SHP77 treated with DMSO at 0.1 percent for 48 hours (cell line): ENCODE measurements around the gene CRYL1.

Experiments
- DNase-seq: peaks from one replicate; lab custom pipeline; 2025; lab: John Stamatoyannopoulos, UW

The CRYL1 gene

DNA sequence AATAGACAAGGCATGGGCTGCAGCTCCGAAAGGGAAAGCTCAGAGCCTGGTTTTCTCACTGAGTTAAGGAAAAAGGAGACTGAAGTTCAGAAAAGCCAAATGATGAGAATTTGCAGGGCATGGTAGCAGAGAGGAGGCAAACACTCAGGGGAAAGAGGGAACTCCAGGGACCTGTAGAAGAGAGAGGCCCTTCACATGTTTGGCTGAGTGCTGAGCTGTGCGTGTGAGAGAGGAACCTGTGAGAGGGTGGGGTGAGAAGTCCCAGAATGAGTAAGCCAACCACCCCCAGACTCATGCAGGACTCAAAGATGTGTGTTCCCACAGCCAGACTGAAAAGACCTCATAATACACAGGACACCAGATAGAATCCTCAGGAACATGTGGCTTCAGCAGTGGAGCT, 2.8 kb upstream of the CRYL1 start:
- DNase-seq = no peak

DNA sequence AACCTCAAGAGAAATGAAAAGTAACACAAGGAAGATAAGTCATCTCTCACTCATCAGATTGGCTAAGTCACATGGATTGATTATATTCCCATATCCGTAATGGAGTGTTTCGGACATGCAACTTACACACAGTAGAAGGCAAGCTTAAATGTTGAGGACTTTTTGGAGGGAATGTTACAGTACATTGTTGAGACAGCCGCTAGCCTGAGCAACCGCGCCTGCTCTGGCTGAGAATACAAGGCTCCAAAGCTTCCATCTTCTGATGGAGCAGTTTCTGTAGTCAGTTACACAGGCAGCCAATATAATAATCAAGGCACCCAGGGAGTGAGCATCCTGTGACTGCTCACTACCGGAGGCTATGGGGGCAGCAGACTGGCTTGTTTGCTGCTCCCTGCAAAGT, 1.0 kb upstream of the CRYL1 start:
- DNase-seq = peak; percentile 37

DNA sequence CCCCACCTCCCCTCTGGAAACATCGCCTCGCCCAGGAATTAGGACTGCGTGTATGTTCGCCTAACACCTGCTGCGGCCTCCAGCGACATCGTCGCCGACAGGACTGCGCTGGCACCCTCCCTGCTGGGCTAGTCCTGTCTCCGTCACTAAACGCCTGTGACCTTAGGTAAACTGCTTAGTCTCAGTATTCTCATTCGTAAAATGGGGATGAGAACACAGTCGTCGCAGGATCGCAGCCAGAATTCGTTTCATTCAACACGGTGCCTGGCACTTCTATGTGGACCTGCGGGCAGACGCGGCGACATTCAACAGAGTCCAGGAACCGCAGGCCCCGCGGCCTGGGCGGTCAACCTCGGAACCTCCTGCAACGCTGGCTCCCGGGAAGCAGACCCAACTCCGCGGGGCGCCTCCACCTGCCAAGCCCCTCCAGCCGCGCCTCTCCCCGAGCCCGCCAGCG, 485 bp downstream of the CRYL1 start:
- DNase-seq = peak; percentile 12

DNA sequence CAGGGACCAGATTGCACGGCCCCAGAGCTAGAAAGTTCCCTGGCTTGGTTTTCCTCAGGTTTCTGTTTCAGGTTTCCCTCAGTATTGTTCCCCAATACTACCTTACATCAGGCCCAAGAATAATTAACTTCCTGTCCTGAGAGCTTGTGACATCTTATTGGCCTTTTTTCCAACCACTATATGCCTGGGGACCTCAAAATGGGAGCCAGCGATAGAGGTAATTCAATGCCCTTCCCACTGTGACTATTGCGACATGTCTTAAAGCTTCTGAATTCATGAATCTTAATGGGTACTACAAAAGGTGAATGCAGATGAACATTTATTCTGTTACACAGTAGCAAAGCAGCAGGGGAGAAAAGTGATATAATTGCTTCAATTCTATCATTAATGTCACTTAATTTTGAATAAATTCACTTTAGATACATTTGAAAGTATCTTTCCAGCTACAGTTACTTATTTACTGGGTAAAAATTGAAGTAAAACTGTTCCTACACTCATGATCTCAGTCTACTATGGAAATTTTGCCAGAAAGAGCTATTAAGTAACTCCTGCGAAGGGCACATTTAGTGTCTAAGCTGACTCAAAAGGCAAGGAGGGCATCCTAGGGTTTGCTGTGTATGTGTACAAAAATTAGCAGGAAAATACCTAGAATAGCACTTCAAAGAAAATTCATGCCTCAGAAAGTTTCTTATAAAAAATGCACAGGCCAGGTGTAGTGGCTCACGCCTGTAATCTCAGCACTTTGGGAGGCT, 4.1 kb downstream of the CRYL1 start:
- DNase-seq = no peak

DNA sequence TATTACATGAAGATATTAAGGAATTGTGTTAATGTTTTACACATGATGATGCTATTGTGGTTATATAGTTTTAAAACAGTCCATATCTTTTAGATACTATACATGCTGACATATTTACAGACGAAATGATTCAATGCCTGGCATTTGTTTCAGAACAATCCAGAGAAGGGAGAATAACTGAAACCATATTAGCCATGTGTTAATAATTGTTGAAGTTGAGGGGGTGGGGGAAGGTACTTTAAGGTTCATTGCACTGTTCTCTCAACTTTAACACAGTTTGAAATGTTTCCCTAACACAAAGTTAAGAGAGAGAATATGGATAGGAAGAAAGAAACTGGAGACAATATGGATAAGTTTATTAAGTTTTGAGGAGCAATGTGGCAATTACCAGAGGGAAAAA, 5.8 kb downstream of the CRYL1 start:
- no peak for DNase-seq

DNA sequence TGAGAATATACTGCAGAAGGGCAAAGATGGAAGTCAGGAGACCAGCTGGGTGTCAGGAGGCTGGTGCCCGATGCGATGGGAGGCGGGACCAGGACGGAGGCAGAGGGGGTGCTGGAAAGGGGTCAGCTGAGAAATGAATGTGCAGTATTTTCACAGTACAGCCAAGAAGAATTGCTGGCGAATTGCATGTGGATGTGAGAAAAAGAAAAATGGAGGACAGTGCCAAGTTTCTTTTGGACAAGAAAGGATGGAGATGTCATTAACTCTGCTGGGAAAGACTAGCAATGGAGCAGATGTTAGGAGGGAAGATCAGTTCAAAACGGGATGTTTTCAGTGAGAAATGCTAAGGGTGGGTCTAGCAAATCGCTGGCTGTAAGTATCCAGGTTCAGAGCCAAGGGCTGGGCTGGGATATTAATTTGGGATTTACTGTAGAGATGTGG, 7.0 kb downstream of the CRYL1 start:
- no peak for DNase-seq

DNA sequence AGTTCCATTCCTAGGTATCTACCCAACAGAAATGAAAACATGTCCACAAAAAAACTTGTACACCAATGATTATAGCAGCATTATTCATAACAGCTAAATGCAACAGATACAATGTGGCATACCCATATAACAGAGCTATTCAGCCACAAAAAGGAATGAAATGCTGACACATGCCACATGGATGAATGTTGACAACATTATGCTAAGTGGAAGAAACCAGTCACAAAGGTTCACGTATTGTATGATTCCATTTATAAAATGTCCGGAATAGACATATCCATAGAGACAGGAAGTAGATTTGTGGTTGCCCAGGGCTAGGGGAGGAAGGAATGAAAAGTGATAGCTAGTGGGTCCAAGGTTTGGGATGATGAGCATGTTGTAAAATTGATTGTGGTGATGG, 10.8 kb downstream of the CRYL1 start:
- DNase-seq = no peak

DNA sequence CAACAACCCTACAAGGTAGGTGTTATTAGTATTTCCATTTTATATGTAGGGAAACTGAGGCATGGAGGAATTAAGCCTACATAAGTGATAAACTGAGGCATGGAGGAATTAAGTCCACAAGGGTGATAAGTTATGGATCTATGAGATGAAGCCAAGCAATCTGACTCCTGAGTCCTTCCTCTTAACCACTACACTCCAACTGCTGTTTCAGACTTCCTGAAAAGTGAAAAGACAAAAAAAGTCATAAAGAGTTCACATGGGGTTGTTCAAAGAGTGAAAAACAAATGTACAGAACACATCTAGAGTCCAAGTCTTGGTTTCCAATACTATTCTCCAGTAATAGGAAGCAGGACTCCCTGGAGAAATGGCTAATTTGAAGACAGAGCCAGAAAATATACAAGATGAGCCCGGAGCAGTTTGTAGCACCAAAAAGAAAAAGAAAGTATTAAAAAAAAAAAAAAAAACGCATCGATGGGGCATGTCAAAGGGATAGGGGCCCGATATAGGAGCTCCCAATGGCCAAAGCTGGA, 12.1 kb downstream of the CRYL1 start:
- no peak for DNase-seq

DNA sequence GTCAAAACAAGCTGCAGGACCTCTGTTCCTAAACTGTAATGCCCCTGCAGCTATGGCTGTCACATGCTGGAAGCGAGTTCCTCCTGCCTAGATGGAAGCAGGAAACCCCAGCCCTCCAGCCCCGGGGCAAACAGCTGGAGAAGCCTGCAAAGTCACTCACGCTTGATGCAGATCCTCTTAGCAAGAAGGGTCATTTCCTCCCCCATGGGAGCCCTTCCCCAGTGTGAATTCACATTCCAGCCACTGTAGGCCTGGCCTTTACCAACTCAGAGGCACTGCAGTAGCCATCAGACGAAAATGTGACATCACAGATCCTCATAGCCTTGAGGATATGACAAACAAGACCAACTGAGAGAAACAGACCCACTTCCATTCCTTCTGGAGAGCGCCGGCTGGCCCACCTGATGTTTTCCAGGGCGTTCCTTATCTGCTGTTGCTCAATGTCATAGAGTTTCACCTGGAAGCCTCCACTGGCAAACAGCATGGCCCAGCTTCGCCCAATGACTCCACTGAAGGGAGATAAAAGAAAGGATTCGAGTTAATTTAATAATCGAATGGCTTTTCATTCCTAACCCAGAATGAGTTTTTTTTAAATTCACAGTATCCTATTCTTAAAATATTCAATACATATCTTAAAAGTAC, 13.5 kb downstream of the CRYL1 start:
- no peak for DNase-seq

DNA sequence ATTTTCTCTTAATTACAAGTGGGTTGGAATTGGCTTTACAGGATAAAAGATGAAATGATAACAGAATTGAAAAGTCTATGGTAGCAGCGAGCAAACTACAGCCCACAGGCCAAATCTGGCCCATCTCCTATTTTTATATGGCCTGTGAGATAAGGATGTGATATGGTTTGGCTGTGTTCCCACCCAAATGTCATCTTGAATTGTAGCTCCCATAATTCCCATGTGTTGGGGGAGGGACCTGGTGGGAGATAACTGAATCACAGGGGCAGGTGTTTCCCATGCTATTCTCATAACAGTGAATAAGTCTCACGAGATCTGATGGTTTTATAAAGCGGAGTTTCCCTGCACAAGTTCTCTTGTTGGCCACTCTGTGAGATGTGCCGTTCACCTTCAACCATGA, 19.0 kb downstream of the CRYL1 start:
- no peak for DNase-seq

DNA sequence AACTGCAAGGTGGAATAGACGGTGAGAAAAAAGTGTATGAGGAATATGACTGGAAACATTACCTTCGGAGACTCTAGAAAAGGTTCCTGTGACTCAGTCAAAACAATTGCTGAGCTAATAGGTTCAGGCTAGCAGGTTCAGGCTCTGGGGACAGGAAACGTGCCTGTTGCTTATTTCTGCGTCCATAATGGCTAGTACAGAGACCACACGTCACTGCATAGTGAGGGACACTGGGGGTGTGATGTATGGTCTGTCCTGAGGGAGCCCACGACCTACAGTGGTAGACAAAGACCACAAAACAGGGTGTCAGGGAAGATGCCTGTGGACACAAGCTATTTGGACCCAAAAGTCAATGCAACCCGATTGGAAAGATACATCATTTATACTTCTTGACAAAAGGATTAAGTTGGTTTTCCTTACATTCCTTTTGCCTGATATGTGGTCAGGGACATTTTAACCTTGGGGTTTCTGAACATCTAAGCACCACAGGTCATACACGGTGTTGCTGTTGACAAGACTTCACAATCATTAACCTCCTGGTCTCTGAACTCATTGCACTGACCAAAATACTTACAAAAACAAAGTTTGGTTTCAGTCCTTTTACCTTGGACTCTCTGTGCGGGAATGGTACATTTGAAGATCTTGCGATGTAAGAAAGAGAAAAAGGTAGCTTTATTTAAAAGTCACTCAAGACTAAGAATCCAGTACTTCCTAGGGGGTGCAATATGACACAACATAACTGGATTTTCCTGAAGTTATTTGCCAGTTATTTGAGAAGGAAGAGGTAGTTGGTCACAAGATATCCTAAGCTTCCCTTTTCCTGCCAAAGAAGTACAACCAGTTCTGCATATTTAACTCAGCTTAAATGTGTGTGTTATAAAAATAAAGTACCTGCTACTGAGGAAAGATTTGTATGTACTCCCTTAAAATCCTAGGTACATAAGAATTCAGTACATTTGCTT, 20.0 kb downstream of the CRYL1 start:
- DNase-seq = no peak

DNA sequence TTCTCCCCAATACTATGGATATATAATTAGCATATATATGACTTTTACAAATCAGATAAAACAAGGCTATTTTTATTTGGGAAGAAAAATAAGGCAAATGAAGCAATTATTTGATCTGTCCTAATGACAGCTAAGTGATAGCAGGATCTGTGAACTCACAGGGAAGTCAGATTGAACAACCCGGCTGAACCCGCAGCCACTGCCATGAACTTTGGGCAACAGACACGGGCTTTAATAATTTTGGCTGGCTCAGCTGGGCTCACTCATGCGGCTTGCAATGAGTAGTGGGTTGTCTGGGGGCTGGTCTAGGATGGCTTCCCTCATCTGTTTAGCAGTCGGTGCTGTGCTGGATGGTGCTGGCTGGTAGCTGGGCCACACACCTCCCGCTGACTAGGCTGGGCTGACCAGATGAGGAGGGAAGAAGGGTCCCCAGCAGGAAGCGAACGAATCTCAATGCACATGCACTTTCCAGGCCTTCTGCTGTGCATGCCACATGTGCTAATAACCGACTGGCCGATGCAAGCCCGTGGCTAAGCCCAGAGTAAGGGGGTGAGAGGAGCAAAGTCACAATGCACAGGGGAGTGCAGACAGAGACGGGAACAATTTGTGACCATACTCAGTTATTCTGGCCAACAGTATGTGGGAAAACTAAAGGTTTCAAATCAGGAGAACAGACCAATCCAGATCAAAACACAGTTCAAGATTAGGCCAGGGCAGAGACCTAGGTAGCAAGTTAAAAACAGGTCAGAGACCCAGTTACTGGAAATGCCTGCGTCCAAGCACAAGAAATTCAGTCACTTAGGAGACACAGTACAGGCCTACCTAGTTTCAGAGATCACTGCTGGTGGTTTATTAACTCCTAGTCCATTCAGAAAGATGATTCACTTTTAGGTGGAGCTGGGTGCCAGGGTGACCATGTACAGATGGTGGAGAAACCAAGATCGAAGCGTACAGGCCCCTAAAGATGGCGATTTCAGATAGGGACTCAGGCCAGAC, 22.3 kb downstream of the CRYL1 start:
- DNase-seq = no peak

DNA sequence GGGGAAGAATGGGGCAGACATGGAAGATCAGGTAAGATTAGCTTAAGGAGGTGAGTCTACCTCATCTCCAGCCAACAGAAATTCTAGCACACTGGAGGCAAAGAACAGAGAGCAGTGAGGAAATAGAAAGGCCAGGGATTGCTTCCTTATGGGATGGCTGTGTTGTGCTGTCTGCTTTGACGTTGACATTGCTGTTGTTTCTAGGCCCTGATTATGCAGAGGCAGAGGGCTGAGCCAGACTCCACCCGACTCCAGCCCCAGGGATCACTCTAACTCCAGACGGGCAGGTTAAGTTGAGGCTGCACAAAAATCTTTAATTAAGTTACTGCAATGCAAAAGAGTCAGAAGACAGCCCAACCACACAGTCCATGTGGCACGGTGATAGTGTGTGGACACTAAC, 24.1 kb downstream of the CRYL1 start:
- DNase-seq = no peak

DNA sequence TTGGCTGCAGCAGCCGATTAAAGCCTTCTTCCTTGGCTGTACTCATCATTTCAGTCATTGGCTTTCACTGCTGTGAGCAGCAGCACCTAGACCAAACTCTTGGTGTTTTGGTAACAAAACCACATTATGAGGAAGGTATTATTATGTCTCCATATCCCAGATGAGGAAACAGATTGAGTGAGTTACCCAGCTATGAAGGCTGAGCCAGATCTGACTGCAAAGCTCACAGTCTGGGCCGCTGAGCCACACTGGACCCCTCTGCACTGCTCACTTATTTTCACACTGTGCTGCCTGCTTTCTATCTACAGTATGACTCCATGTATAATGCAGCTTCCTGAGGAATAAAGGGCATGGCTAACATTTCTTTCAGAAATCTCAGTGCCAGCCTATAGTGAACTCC, 24.5 kb downstream of the CRYL1 start:
- no peak for DNase-seq

DNA sequence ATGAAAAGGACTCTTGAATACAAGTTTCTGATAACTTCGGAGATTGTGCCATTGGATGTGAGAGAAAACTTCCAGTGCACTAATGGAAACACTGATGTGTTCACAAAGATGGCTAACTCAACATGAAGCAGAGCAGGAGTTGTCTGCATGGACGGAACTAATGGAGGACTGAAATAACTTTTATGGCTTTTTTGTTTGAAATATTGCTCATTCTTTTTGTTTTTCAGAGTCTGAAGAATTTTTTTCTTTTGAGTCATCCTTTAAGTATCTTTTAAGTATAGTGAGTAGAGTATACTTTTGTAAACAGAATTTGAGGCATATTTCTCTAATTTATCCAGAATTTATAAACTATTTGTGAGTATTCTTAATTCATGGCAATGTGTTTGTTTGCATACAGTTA, 25.7 kb downstream of the CRYL1 start:
- DNase-seq = no peak

DNA sequence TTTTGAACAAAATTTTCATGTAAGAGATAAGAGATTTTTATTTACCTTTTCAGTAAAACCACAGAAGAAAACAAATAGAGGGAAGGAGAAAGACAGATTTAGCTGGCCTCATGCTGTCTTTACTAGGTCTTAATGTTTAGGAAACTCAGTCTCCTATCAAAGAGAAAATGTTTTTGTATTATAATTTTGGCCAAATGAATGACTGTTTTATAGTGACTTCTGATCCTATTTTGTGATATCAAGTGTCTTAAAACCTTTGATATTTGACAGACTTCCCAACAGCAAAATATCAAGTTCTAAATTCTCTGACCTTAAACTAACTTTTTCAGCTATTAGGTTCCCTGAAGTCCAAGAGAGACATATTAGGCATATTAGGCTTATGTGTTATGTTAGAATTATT, 27.0 kb downstream of the CRYL1 start:
- no peak for DNase-seq

DNA sequence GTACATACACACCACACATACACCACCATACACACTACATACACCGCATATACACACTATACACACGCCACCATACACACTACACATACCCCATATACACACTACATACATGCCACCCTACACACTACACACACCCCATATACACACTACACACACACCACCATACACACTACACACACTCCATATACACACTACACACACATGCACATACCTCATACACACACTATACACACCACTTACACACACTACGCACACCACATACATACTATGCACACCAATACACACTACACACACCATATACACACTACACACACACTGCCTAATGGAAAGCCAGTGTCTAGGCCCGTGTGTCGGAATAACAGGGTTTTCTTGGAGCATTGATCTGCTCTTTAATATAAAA, 27.5 kb downstream of the CRYL1 start:
- DNase-seq = no peak

DNA sequence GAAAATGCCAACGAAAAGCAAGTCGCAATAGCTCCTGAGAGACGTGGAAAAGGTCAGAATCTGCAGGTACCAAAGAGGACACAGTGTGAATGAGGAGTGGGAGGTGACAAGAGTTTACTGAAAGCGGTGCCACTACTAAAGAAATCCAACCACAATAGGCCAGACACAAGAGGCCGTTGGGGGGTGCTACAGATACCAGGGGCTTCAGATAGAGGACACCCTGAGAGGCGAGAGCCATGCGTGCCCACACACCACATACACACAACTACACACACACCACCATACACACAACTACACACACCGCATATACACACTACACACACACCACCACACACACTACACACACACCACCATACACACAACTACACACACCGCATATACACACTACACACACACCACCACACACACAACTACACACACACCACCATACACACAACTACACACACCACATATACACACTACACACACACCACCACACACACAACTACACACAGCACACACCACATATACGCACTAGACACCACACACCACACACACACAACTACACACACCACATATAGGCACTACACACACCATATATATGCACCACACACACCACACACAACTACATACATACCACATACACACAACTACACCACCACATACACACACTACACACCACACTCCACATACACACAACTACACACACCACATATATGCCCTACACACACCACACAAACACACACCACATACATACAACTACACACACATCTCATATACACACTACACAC, 28.5 kb downstream of the CRYL1 start:
- DNase-seq = no peak

DNA sequence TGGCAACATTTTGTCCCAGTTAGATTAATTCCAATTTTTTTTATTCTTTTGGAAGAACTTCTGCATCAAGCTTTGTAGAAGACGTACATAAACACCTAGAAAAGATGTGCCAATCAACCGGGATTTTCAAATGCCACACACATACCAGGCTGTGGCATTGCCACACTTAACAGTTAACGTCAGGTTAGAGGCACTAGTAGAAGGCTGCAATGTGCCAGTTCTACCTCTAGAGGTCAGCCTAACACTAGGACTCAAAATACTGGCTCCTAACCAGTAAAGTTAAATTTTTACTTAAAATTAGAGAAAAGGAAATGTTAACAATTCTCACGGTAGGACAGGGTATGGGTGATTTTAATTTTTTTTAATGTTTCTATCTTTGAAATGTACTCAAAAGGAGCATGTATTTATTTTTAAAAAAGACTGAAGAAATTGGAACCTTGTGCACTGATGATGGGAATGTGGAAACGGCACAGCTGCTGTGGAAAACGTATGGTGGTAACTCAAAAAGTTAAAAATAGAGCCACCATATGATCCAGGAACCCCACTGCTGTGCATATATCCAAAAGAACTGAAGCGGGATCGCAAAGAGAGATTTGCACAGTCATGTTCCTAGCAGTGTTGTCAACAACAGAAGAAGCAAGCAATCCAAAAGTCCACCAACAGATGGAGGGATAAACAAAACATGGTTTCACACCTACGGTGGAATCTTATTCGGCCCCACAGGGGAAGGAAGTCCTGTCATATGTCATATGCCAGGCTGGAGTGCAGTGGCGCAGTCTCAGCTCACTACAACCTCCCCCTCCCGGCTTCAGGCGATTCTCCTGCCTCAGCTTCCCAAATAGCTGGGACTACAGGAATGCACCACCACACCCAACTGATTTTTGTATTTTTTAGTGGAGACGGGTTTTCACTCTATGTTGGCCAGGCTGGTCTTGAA, 30.3 kb downstream of the CRYL1 start:
- DNase-seq = peak; percentile 20
